HUES6 (cell line): ENCODE results near the gene PDPN.

Source experiments
- H3K27ac ChIP-seq: 2 replicates; pipeline ENCODE4 v1.7.0; 2013; ENCODE audit warnings: low read depth, mild to moderate bottlenecking, low read length, inconsistent platforms
- H3K27me3 ChIP-seq: 2 replicates; pipeline ENCODE4 v1.6.1; 2013; ENCODE audit warnings: low read length; ENCODE audit not compliant: control insufficient read depth, insufficient read depth
- H3K36me3 ChIP-seq: 2 replicates; pipeline ENCODE4 v1.6.1; 2013; ENCODE audit warnings: low read length; ENCODE audit not compliant: control insufficient read depth, insufficient read depth
- H3K4me1 ChIP-seq: 2 replicates; pipeline ENCODE4 v1.6.1; 2013; ENCODE audit warnings: low read length; ENCODE audit not compliant: control insufficient read depth, insufficient read depth
- H3K4me3 ChIP-seq: 2 replicates; pipeline ENCODE4 v1.5.1; 2013; ENCODE audit warnings: low read depth, low read length
- H3K9ac ChIP-seq: one replicate; pipeline ENCODE4 v1.6.1; 2013; ENCODE audit warnings: mild to moderate bottlenecking, low read length
- H3K9me3 ChIP-seq: 2 replicates; pipeline ENCODE4 v1.6.1; 2013; ENCODE audit warnings: low read depth, low read length; ENCODE audit not compliant: control insufficient read depth, insufficient read depth

The PDPN gene

GRCh38 chr1:13590486-13590885 lies 6.9 kb downstream of the PDPN start:
- H3K4me3 ChIP-seq, result no peak overlapping the region
- no peaks in the 10 kb centered on the region for H3K27me3 ChIP-seq
- peaks cover 20% of the 10 kb centered on the region for H3K36me3 ChIP-seq
- H3K4me1 ChIP-seq, result peaks cover 29% of the 10 kb centered on the region
- H3K9me3 ChIP-seq, result no peaks in the 10 kb centered on the region
- no peak overlapping the region for H3K27ac ChIP-seq
- H3K9ac ChIP-seq, result no peak overlapping the region

GRCh38 chr1:13593511-13594131 lies 10.0 kb downstream of the PDPN start:
- Histone ChIP-seq H3K36me3 (peaks cover 24% of the 10 kb centered on the region), H3K9me3 (no peaks in the 10 kb centered on the region), H3K27ac (no peak overlapping the region), H3K27me3 (no peaks in the 10 kb centered on the region), H3K9ac (no peak overlapping the region), H3K4me3 (no peak overlapping the region), H3K4me1 (peaks cover 11% of the 10 kb centered on the region)

- H3K4me1 ChIP-seq, result peaks cover 11% of the 10 kb centered on the region
- peaks cover 28% of the 10 kb centered on the region for H3K36me3 ChIP-seq
- no peak overlapping the region for H3K27ac ChIP-seq
- H3K27me3 ChIP-seq, result no peaks in the 10 kb centered on the region
- no peaks in the 10 kb centered on the region for H3K9me3 ChIP-seq
- H3K9ac ChIP-seq, result no peak overlapping the region
- H3K4me3 ChIP-seq, result no peak overlapping the region
These were observed 11.8 kb downstream of the PDPN start for GRCh38 chr1:13595411-13595810.

- Histone ChIP-seq H3K27ac (no peak overlapping the region), H3K36me3 (peaks cover 21% of the 10 kb centered on the region), H3K4me1 (peaks cover 16% of the 10 kb centered on the region), H3K27me3 (no peaks in the 10 kb centered on the region), H3K9ac (no peak overlapping the region), H3K9me3 (no peaks in the 10 kb centered on the region), H3K4me3 (no peak overlapping the region)
These were observed 13.5 kb downstream of the PDPN start for GRCh38 chr1:13597166-13597565.

GRCh38 chr1:13600762-13601453 lies 17.3 kb downstream of the PDPN start:
- H3K9ac ChIP-seq, result no peak overlapping the region
- H3K27me3 ChIP-seq, result no peaks in the 10 kb centered on the region
- peaks cover 10% of the 10 kb centered on the region for H3K36me3 ChIP-seq
- no peaks in the 10 kb centered on the region for H3K9me3 ChIP-seq
- H3K27ac ChIP-seq, result no peak overlapping the region
- H3K4me3 ChIP-seq, result no peak overlapping the region
- H3K4me1 ChIP-seq, result peaks cover 19% of the 10 kb centered on the region

- Histone ChIP-seq H3K9ac (no peak overlapping the region), H3K9me3 (no peaks in the 10 kb centered on the region), H3K4me1 (peaks cover 19% of the 10 kb centered on the region), H3K27me3 (no peaks in the 10 kb centered on the region), H3K27ac (no peak overlapping the region), H3K36me3 (peaks cover 31% of the 10 kb centered on the region), H3K4me3 (no peak overlapping the region)
These were observed 20.5 kb downstream of the PDPN start for GRCh38 chr1:13604176-13604575.

GRCh38 chr1:13604721-13605120 lies 21.1 kb downstream of the PDPN start:
- Histone ChIP-seq H3K9ac (no peak overlapping the region), H3K27me3 (no peaks in the 10 kb centered on the region), H3K36me3 (peaks cover 35% of the 10 kb centered on the region), H3K9me3 (no peaks in the 10 kb centered on the region), H3K27ac (no peak overlapping the region), H3K4me3 (no peak overlapping the region), H3K4me1 (peaks cover 19% of the 10 kb centered on the region)

GRCh38 chr1:13605159-13605558 lies 21.5 kb downstream of the PDPN start:
- H3K4me1 ChIP-seq, result peaks cover 19% of the 10 kb centered on the region
- no peak overlapping the region for H3K4me3 ChIP-seq
- no peak overlapping the region for H3K27ac ChIP-seq

GRCh38 chr1:13607002-13607401 lies 23.4 kb downstream of the PDPN start:
- Histone ChIP-seq H3K9ac (no peak overlapping the region), H3K4me3 (no peak overlapping the region), H3K4me1 (peaks cover 14% of the 10 kb centered on the region), H3K36me3 (peaks cover 44% of the 10 kb centered on the region), H3K27me3 (no peaks in the 10 kb centered on the region), H3K27ac (no peak overlapping the region), H3K9me3 (no peaks in the 10 kb centered on the region)

More at GRCh38 chr1:13605159-13605558, 21.5 kb downstream of the PDPN start:
- Histone ChIP-seq H3K9ac (no peak overlapping the region), H3K36me3 (peaks cover 35% of the 10 kb centered on the region), H3K9me3 (no peaks in the 10 kb centered on the region), H3K27me3 (no peaks in the 10 kb centered on the region)

- Histone ChIP-seq H3K27me3 (no peaks in the 10 kb centered on the region), H3K9ac (no peak overlapping the region), H3K9me3 (no peaks in the 10 kb centered on the region), H3K4me1 (0 out of 2 replicates have a peak, but pooled peaks cover 5% of the 10 kb centered on the region), H3K4me3 (no peak overlapping the region), H3K36me3 (peaks cover 46% of the 10 kb centered on the region), H3K27ac (no peak overlapping the region)
These were observed 32.6 kb downstream of the PDPN start for GRCh38 chr1:13616234-13616633.

GRCh38 chr1:13617108-13617507 lies 33.5 kb downstream of the PDPN start:
- H3K27ac ChIP-seq, result no peak overlapping the region
- H3K4me1 ChIP-seq, result 0 out of 2 replicates have a peak, but pooled peaks cover 5% of the 10 kb centered on the region
- H3K4me3 ChIP-seq, result no peak overlapping the region
- H3K9me3 ChIP-seq, result no peaks in the 10 kb centered on the region
- no peak overlapping the region for H3K9ac ChIP-seq
- no peaks in the 10 kb centered on the region for H3K27me3 ChIP-seq
- H3K36me3 ChIP-seq, result peaks cover 42% of the 10 kb centered on the region
